HAP-1 (cell line): ENCODE results near the gene UBE2G2.

ENCODE experiments used
- DNase-seq, 2 experiments: peaks; one replicate each; pipeline ENCODE4 v3.0.0-alpha.2; 2016 to 2020; ENCODE audit warnings: low spot score in 2 of 2
- H3K27me3 ChIP-seq: fragments of 250-450 bp; sonication (Bioruptor Pico); 2 replicates; pipeline ENCODE4 v1.5.1; 2020; ENCODE audit warnings: low read depth, mild to moderate bottlenecking, moderate library complexity
- H3K36me3 ChIP-seq: fragments of 250-450 bp; sonication (Bioruptor Pico); replicated peaks from 2 replicates; pipeline ENCODE4 v1.5.1; 2020; ENCODE audit warnings: mild to moderate bottlenecking
- H3K4me1 ChIP-seq: fragments of 250-450 bp; sonication (Bioruptor Pico); 2 replicates; pipeline ENCODE4 v1.5.1; 2020; ENCODE audit warnings: mild to moderate bottlenecking
- H3K4me3 ChIP-seq: fragments of 250-450 bp; sonication (Bioruptor Pico); 2 replicates; pipeline ENCODE4 v1.5.1; 2020; ENCODE audit warnings: mild to moderate bottlenecking, moderate library complexity
- H3K9me3 ChIP-seq: fragments of 250-450 bp; sonication (Bioruptor Pico); 2 replicates; pipeline ENCODE4 v1.5.1; 2020; ENCODE audit warnings: mild to moderate bottlenecking, moderate library complexity
- in situ Hi-C: fragments of 300-500 bp; cut with MboI; formaldehyde crosslinking; loops from 3 replicates; pipeline ENCODE4 v1.14.3; 2020; ENCODE audit warnings: low sequenced_read_pairs, inconsistent platforms, mixed read lengths

Gene UBE2G2

DNA sequence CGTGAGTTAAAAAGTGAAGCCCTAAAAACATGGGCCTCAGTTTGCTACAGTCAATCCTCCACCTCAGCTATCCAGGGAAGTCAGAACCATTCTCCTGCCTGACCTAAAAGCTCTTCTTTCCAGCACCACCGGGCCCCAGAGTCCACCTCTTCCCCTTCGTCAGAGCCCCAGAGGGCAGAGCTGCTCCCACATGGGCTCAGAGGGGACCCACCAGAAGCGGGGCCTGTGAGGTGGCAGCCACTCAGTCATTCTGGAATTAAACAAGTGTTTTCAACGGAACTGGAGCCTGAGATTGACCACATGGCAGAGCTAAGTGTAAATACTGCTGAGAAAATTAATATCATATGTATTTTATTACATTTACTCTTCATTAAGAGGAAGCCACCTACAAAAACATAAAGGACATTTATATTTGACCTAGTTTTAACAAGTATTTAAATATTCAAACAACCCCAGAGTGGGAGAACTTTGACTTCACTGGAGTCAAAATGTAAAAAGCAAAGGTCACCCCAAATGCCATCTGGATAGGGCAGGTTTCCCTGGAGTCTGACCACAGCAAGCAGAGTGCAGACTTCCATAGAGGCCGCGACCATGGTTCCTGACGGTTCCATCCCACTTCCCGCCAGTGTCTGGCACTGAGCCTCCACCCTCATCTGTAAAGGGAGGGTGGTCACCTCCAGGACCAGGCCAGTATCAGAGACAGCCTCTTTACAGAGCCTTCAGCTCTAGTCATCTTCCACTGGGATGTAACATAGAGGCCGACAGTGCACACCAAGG lies 14.4 kb upstream of the UBE2G2 start:
- Histone ChIP-seq H3K27me3 (no peaks in the 10 kb centered on the region), H3K4me1 (no peaks in the 10 kb centered on the region), H3K9me3 (peaks cover 6% of the 10 kb centered on the region; the same call in 1 of the 2 replicates), H3K36me3 (peaks cover 6% of the 10 kb centered on the region; the same call in 1 of the 2 replicates), H3K4me3 (no peak overlapping the region)
- in situ Hi-C loops: no loop called here
- no peak for DNase-seq

DNA sequence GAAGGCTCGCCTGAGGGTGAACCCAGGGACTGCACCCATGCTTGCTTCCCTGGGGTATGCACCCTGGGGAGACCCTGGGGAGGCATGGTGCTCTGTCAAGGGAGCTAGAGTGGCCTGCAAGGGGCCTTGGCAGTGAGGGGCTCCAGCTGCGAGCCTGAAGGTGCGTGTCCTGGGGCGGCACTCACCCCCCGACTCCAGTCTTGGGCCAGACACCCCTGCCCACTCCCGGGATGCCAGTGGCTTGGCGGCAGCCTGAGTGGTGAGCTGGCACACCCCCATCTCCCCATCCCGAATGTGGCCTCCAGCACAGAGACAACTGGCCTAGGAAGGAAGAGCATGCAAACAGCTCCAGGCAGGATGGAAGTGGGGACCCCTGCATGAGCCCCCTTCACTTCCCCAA lies 13.6 kb upstream of the UBE2G2 start:
- DNase-seq: no peak
- Histone ChIP-seq H3K36me3 (peaks cover 6% of the 10 kb centered on the region; the same call in 1 of the 2 replicates), H3K4me1 (no peaks in the 10 kb centered on the region), H3K27me3 (no peaks in the 10 kb centered on the region), H3K9me3 (peaks cover 6% of the 10 kb centered on the region; the same call in 1 of the 2 replicates), H3K4me3 (no peak overlapping the region)
- in situ Hi-C loops: no loop called here

DNA sequence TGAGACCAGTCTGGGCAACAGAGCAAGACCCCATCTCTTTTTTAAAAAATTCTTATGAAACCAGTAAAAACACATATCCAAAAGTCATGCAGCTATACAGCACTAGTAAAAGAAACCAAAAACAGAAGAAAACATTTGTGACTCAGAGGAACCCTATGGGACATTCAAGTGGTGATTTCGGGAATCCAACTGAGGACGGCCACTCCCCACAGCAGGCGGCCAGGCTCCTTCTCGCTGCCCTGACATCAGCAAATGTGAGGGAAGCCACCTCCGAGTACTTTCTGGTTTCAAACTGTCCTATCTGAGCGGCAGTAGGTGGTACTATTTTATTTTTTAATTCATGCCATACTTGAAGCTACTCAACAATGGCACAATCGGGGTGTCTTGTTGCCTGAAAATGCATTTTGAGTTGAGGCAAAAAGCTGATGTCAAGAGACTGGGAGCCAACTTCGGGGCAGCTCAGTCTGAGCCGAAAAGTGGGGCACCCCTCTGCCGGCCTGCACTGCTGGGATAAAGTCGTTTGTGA lies 12.9 kb upstream of the UBE2G2 start:
- H3K9me3 ChIP-seq: peaks cover 5% of the 10 kb centered on the region; the same call in 1 of the 2 replicates
- peaks cover 7% of the 10 kb centered on the region; the same call in 1 of the 2 replicates for H3K36me3 ChIP-seq
- no peaks in the 10 kb centered on the region for H3K27me3 ChIP-seq
- DNase-seq: no peak
- H3K4me3 ChIP-seq: no peak overlapping the region
- H3K4me1 ChIP-seq: no peaks in the 10 kb centered on the region
- in situ Hi-C loops: no loop called here

- Histone ChIP-seq H3K9me3 (no peaks in the 10 kb centered on the region), H3K4me3 (no peak overlapping the region), H3K4me1 (no peaks in the 10 kb centered on the region), H3K36me3 (peaks cover 12% of the 10 kb centered on the region; the same call in 1 of the 2 replicates), H3K27me3 (no peaks in the 10 kb centered on the region)
- in situ Hi-C loops: no loop called here
- DNase-seq: no peak
These were observed 12.1 kb upstream of the UBE2G2 start for GRCh38 chr21:44813727-44814126.

GRCh38 chr21:44813149-44813548 lies 11.5 kb upstream of the UBE2G2 start:
- H3K27me3 ChIP-seq: no peaks in the 10 kb centered on the region
- no peaks in the 10 kb centered on the region for H3K9me3 ChIP-seq
- H3K36me3 ChIP-seq: peaks cover 17% of the 10 kb centered on the region; the same call in 1 of the 2 replicates
- in situ Hi-C loops: no loop called here
- no peaks in the 10 kb centered on the region for H3K4me1 ChIP-seq
- no peak for DNase-seq
- H3K4me3 ChIP-seq: no peak overlapping the region

GRCh38 chr21:44812640-44813039 lies 11.0 kb upstream of the UBE2G2 start:
- in situ Hi-C loops: no loop called here
- no peaks in the 10 kb centered on the region for H3K27me3 ChIP-seq
- no peaks in the 10 kb centered on the region for H3K4me1 ChIP-seq
- peaks cover 19% of the 10 kb centered on the region; the same call in 1 of the 2 replicates for H3K36me3 ChIP-seq
- DNase-seq: no peak
- H3K4me3 ChIP-seq: no peak overlapping the region
- H3K9me3 ChIP-seq: no peaks in the 10 kb centered on the region

GRCh38 chr21:44810779-44811178 lies 9.2 kb upstream of the UBE2G2 start:
- in situ Hi-C loops: no loop called here

DNA sequence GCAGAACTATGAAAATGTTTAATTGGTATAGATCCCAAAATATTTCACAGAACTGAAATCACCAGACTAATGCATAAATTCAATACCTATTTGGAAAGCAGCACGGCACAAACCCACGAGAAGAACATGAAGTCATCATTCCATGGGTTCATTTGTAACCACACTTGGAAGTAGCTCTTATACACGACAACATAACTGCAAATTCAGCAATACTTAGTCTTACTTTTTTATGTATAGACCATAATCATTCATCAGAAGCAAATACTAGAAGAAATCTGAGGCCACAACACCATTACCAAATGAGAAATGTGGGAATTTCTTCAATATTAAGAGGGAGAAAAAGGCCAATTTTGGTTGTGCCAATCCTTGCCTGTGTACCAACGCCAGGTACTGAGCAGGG lies 4.2 kb upstream of the UBE2G2 start:
- DNase-seq: no peak
- H3K4me3 ChIP-seq: no peak overlapping the region
- no peaks in the 10 kb centered on the region for H3K9me3 ChIP-seq
- no peaks in the 10 kb centered on the region for H3K4me1 ChIP-seq
- no peaks in the 10 kb centered on the region for H3K27me3 ChIP-seq
- H3K36me3 ChIP-seq: peaks cover 41% of the 10 kb centered on the region
- in situ Hi-C loops: no loop called here

More at GRCh38 chr21:44810779-44811178, 9.2 kb upstream of the UBE2G2 start:
- Histone ChIP-seq H3K4me1 (no peaks in the 10 kb centered on the region), H3K9me3 (no peaks in the 10 kb centered on the region), H3K36me3 (peaks cover 30% of the 10 kb centered on the region), H3K4me3 (no peak overlapping the region), H3K27me3 (no peaks in the 10 kb centered on the region)
- no peak for DNase-seq

DNA sequence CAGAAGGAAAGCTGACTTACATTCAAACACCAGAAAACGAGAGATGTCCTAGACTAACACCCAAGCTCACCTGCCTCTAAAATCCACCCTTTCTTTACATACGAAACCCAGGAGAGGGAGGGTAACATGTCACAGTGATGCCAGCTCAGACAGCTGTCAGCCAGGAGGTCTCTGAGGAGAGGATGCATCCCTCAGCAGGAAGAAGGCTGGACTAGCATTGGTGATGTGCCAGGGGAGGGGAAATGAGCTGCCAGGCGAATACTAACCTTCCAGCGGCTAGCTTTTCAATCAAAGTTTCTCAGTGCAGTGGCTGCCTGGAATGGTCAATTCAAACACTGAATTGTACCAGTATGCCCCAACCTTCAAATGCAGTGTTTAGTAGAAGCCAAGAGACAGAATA lies 3.6 kb upstream of the UBE2G2 start:
- H3K36me3 ChIP-seq: peaks cover 46% of the 10 kb centered on the region
- no peak for DNase-seq
- in situ Hi-C loops: no loop called here

GRCh38 chr21:44804762-44805161 lies 3.1 kb upstream of the UBE2G2 start:
- Histone ChIP-seq H3K9me3 (no peaks in the 10 kb centered on the region), H3K4me3 (no peak overlapping the region), H3K27me3 (no peaks in the 10 kb centered on the region), H3K36me3 (peaks cover 49% of the 10 kb centered on the region), H3K4me1 (peaks cover 8% of the 10 kb centered on the region)
- DNase-seq: no peak
- in situ Hi-C loops: no loop called here

More for the DNA sequence above, 3.6 kb upstream of the UBE2G2 start:
- Histone ChIP-seq H3K4me1 (peaks cover 5% of the 10 kb centered on the region), H3K27me3 (no peaks in the 10 kb centered on the region), H3K9me3 (no peaks in the 10 kb centered on the region), H3K4me3 (no peak overlapping the region)

DNA sequence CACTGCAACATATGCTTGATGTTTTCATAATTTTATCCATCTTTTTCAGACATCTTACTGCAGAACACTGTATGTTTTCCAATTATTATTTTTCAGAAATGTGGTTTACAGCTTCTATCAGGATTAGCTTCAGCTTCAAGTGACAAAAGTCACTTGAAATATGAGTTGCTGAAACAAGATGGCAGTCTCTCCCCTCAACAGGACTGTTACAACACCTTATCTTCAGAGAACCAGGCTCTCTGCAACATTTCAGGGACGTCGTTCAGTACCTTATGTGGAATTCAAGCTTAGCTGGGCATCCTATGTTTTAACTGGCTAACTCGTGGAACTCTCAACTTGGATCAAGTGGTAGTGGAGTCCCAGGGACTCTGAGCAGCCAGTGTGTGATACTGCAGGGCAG lies 2.0 kb upstream of the UBE2G2 start:
- no peaks in the 10 kb centered on the region for H3K27me3 ChIP-seq
- DNase-seq: no peak
- peaks cover 53% of the 10 kb centered on the region for H3K36me3 ChIP-seq
- peaks cover 8% of the 10 kb centered on the region for H3K4me1 ChIP-seq
- in situ Hi-C loops: no loop called here
- H3K9me3 ChIP-seq: no peaks in the 10 kb centered on the region; the same call in 1 of the 2 replicates
- no peak overlapping the region for H3K4me3 ChIP-seq

DNA sequence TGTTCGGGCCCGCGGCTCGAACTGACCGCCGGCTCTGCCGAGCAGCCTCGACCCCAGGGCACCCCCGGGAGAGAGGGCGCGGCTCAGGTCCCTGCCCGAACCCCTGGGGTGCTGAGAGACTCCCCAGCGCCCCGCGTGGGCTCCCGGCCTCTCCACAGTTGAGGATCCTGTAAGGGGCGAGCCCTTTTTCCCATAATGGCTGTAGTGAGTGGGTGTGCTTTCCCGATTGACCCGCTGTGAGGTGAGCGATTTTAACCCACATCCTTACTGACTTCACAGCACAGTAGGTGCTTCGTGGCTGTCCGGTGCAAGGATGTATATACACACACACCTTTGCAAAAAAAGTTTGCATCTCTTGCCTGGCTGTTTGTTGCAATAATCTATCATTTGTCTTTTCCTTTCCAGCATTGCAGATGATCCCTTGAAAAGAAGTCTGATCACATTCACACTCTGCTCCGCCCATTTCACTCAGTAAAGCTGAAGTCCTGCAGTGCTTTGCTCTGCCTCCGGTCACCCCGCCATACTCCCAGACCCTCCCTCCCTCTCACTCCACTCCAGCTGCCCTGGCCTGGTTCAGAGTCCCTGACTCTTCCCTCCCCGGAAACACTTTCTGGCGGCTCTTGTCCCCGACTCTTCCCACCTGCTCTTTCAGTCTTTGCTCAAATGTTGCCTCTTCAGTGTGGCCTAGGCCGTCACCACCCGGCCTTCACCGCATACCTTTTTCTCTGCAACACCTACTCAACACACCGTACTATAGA lies 955 bp upstream of the UBE2G2 start:
- peaks cover 57% of the 10 kb centered on the region for H3K36me3 ChIP-seq
- peaks cover 8% of the 10 kb centered on the region for H3K4me1 ChIP-seq
- in situ Hi-C loops: no loop called here
- peak overlapping the region; percentile 70 for H3K4me3 ChIP-seq
- H3K9me3 ChIP-seq: no peaks in the 10 kb centered on the region; the same call in 1 of the 2 replicates
- no peaks in the 10 kb centered on the region for H3K27me3 ChIP-seq
- peak; percentile 29 to 61 for DNase-seq

DNA sequence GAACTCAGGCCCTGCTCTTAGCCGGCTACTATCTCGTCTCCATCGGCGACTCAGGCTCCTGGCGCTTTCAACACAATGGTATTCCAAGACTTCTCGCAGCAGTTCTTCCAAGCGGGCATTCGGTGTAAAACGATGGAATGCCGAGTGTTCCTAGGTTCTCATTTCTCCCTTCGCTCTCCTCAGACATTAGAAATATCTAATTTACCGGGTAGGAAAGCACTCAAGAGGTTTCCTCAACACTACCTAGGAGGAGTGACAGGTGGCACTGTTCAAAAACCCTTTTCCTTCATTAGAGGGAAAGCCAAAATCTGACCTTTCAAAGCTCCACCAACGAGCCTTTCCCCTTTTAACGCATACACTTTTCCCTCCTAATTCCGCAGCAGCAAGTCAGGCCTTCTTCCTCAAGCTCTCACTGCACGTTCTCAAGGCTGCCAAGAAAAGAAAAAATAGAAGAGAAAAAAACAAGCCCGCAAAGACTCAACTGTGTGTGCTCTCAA lies 601 bp downstream of the UBE2G2 start:
- Histone ChIP-seq H3K4me3 (peak overlapping the region; percentile 70), H3K27me3 (no peaks in the 10 kb centered on the region), H3K36me3 (peaks cover 47% of the 10 kb centered on the region), H3K9me3 (no peaks in the 10 kb centered on the region; the same call in 1 of the 2 replicates), H3K4me1 (peaks cover 8% of the 10 kb centered on the region)
- in situ Hi-C loops: no loop called here
- peak; percentile 34 to 47 for DNase-seq
